HG02588 (cell line): ENCODE data around the gene OR1Q1.
"Not testable (repeated sequence)": the region's sequence is repeated elsewhere in the genome, so short reads cannot be mapped to it uniquely, and the experiment has no call there.

Experiments used
- ATAC-seq: cut with Tn5 transposase; IDR thresholded peaks from one replicate; pipeline ENCODE4 v1.9.1; 2021; ENCODE audit warnings: mild to moderate bottlenecking, moderate library complexity; ENCODE audit not compliant: unreplicated experiment

OR1Q1 gene

GRCh38 chr9:122614362-122614761 is at the start of gene OR1Q1:
TSS of gene OR1Q1 (plus strand) at chr9:122614738. CDS start at chr9:122614738, 0 bp downstream.
- ATAC-seq, result no peak

GRCh38 chr9:122567901-122568300 is 46.6 kb upstream of the OR1Q1 start:
- no peak for ATAC-seq

- no peak for ATAC-seq
Measured at GRCh38 chr9:122572456-122572855, 42.1 kb upstream of the OR1Q1 start.

GRCh38 chr9:122579874-122580273 is 34.7 kb upstream of the OR1Q1 start:
- no peak for ATAC-seq

- ATAC-seq, result no peak
Measured at GRCh38 chr9:122580360-122580759, 34.2 kb upstream of the OR1Q1 start.

- ATAC-seq, result not testable (repeated sequence)
Measured at GRCh38 chr9:122583284-122583683, 31.3 kb upstream of the OR1Q1 start, which contains the start of gene OR1L8. TSS of gene OR1L8 (minus strand) at chr9:122583384. CDS start at chr9:122568477, 14,907 bp downstream.

- no peak for ATAC-seq
Measured at GRCh38 chr9:122605691-122606090, 8.8 kb upstream of the OR1Q1 start.

GRCh38 chr9:122606587-122606986 is 8.0 kb upstream of the OR1Q1 start:
- ATAC-seq, result no peak

GRCh38 chr9:122609804-122610203 is 4.7 kb upstream of the OR1Q1 start:
- no peak for ATAC-seq

- no peak for ATAC-seq
Measured at GRCh38 chr9:122619996-122620395, 5.5 kb downstream of the OR1Q1 start.

GRCh38 chr9:122642226-122642625 is 27.7 kb downstream of the OR1Q1 start:
- no peak for ATAC-seq

- ATAC-seq, result no peak
Measured at GRCh38 chr9:122656378-122656777, 41.8 kb downstream of the OR1Q1 start.

- ATAC-seq, result no peak
Measured at GRCh38 chr9:122657527-122657926, 43.0 kb downstream of the OR1Q1 start, which contains the start of gene OR1B1. TSS of gene OR1B1 (minus strand) at chr9:122657627.

- no peak for ATAC-seq
Measured at GRCh38 chr9:122661416-122661815, 46.9 kb downstream of the OR1Q1 start, which contains the start of gene OR1L1. TSS of gene OR1L1 (plus strand) at chr9:122661716. CDS start at chr9:122661716, 0 bp downstream.
